Tibial artery (tissue), 4 donors: ENCODE results near the gene PRKCD.
A peak's percentile ranks its signal among the peaks of the same experiment; 100 is the strongest.

Experiments used
- DNase-seq, 2 donors: peaks; one replicate each; pipeline ENCODE4 v3.0.0-alpha.2; 2019
- H3K27ac ChIP-seq, 2 donors: fragments of 200-600 bp; sonication (generic) in 1 of 2; 1 replicate in 1 of 2; 2 replicates in 1 of 2; pipeline ENCODE4 v1.5.1; 2018 to 2019; ENCODE audit warnings: mild to moderate bottlenecking in 1 of 2
- H3K27me3 ChIP-seq, 2 donors: fragments of 200-600 bp; sonication (generic) in 1 of 2; one replicate each; pipeline versions ENCODE4 v1.5.1 to v1.6.0; 2016 to 2019
- H3K36me3 ChIP-seq, 3 donors: fragments of 200-600 bp; sonication (generic) in 2 of 3; one replicate each; pipeline ENCODE4 v1.5.1; 2016 to 2019; ENCODE audit warnings: mild to moderate bottlenecking in 2 of 3
- H3K4me1 ChIP-seq, 4 donors: fragments of 200-600 bp; sonication (generic) in 2 of 4; 1 replicate in 3 of 4; 2 replicates in 1 of 4; pipeline ENCODE4 v1.5.1; 2016 to 2019
- H3K4me3 ChIP-seq, 2 donors: fragments of 200-600 bp; sonication (generic) in 1 of 2; 1 replicate in 1 of 2; 2 replicates in 1 of 2; pipeline ENCODE4 v1.5.1; 2018 to 2019; ENCODE audit warnings: mild to moderate bottlenecking in 2 of 2
- H3K9me3 ChIP-seq, 3 donors: fragments of 200-600 bp; sonication (generic) in 1 of 3; one replicate each; pipeline ENCODE4 v1.5.1; 2016 to 2019
- CTCF ChIP-seq, 2 experiments: fragments of 200-600 bp in 1 of 2; fragments of 450-650 bp in 1 of 2; IDR thresholded peaks; one replicate each; pipeline ENCODE4 v1.5.1; 2017 to 2019; ENCODE audit warnings: antibody characterized with exemption in 2 of 2, mild to moderate bottlenecking in 1 of 2, moderate library complexity in 1 of 2
- intact Hi-C: fragments of 100-400 bp; cut with DNase I; formaldehyde crosslinking; loops from one replicate; pipeline ENCODE4 v1.15.0; 2023; ENCODE audit warnings: low total_unique reads

Gene PRKCD

DNA sequence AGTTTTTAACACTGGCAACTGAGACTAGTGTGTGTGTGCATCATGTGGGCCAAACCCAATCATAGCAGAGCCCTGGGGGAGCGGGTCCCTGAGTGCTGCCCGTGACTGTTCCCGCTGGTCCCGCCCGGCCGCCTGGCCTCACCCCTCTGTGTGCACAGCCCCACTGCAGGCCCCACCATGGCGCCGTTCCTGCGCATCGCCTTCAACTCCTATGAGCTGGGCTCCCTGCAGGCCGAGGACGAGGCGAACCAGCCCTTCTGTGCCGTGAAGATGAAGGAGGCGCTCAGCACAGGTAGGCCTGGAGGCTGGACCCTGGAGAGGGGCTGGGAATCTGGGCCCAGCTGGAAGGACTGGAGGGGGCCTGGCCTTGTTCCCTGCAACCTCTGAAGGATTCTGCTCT lies 17.2 kb downstream of the PRKCD start:
- Histone ChIP-seq H3K4me1 (peaks cover 0 to 4% (median 0%) of the 10 kb centered on the region in 4 donors), H3K27ac (no peak overlapping the region), H3K9me3 (no peaks in the 10 kb centered on the region), H3K27me3 (no peaks in the 10 kb centered on the region), H3K4me3 (no peak overlapping the region), H3K36me3 (peaks cover 46 to 77% (median 52%) of the 10 kb centered on the region in 3 donors)
- intact Hi-C loops: no loop called here
- DNase-seq: no peak
- no peak for TF ChIP-seq CTCF (IDR thresholded peaks at IDR 0.05)

GRCh38 chr3:53179580-53179979 lies 18.6 kb downstream of the PRKCD start:
- intact Hi-C loops: no loop called here
- Histone ChIP-seq H3K36me3 (peaks cover 53 to 81% (median 60%) of the 10 kb centered on the region in 3 donors), H3K27ac (no peak overlapping the region), H3K4me1 (peaks cover 0 to 4% (median 0%) of the 10 kb centered on the region in 4 donors), H3K27me3 (no peaks in the 10 kb centered on the region), H3K9me3 (no peaks in the 10 kb centered on the region), H3K4me3 (no peak overlapping the region)
- no peak for DNase-seq
- no peak for TF ChIP-seq CTCF (IDR thresholded peaks at IDR 0.05)

DNA sequence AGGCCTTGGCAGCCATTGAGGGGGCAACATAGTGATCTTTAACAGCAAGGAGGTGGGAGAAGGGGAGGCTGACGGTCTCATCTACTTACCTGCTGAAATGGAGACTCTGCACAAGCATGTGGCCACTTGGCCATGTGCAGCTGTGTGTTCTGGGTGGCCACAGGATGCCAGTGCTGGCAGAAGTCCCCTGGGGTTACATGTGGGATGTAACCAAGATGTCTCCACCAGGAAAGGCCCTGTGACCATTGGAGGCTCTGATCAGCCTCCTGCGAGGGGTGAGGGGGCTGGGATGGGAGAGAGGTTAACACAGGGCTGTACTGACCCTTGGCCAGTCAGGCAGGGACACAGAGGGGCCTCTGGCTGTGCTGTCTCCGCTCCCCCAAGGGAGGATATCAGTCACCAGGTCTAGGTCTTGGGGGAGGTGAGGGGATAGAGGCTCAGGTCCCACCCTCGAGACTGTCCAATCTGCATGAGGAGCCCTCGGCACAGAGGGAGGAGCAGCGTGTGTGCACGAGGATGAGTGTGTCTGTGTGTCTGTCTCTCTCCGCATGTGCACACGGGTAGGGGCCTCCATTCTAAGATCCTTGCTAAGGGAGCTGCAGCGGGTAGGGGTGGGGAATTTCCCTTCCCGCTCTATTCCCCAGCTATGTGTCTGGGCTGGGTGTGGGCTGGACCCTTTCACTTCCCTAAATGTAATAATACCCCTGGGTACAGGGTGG lies 19.5 kb downstream of the PRKCD start:
- H3K36me3 ChIP-seq: peaks cover 62 to 81% (median 69%) of the 10 kb centered on the region in 3 donors
- DNase-seq: peak in 1 of 2 donors; percentile 46
- no peak overlapping the region for H3K27ac ChIP-seq
- H3K4me3 ChIP-seq: no peak overlapping the region
- no peaks in the 10 kb centered on the region for H3K9me3 ChIP-seq
- H3K4me1 ChIP-seq: peaks cover 0 to 4% (median 0%) of the 10 kb centered on the region in 4 donors
- TF ChIP-seq CTCF (IDR thresholded peaks at IDR 0.05): no peak
- no peaks in the 10 kb centered on the region for H3K27me3 ChIP-seq
- intact Hi-C loops: no loop called here

DNA sequence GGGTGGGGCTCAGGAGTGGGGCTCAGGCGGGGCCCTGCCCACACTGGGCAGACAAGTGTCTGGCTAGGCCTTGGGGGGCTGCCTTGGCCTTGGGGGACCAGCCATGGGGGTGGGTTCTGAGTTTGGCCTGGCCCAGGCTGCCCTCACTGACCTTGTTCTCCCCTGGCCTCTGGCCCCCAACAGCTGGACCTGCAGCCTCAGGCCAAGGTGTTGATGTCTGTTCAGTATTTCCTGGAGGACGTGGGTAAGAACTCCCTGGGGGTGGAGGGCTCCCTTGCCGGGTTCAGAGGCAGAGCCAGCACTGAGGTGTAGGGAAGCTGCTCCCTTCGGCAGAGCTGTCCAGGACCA lies 20.0 kb downstream of the PRKCD start:
- TF ChIP-seq CTCF (IDR thresholded peaks at IDR 0.05): no peak
- Histone ChIP-seq H3K36me3 (peaks cover 67 to 81% (median 74%) of the 10 kb centered on the region in 3 donors), H3K27ac (no peak overlapping the region), H3K9me3 (no peaks in the 10 kb centered on the region), H3K4me3 (no peak overlapping the region), H3K27me3 (no peaks in the 10 kb centered on the region), H3K4me1 (peaks cover 0 to 2% (median 0%) of the 10 kb centered on the region in 4 donors)
- intact Hi-C loops: no loop called here
- DNase-seq: no peak

GRCh38 chr3:53181528-53181927 lies 20.5 kb downstream of the PRKCD start:
- intact Hi-C loops: no loop called here
- peaks cover 72 to 83% (median 80%) of the 10 kb centered on the region in 3 donors for H3K36me3 ChIP-seq

More at GRCh38 chr3:53181528-53181927, 20.5 kb downstream of the PRKCD start:
- Histone ChIP-seq H3K27ac (no peak overlapping the region), H3K9me3 (no peaks in the 10 kb centered on the region), H3K4me3 (no peak overlapping the region), H3K4me1 (no peaks in the 10 kb centered on the region), H3K27me3 (no peaks in the 10 kb centered on the region)
- TF ChIP-seq CTCF (IDR thresholded peaks at IDR 0.05): no peak
- DNase-seq: no peak
